ENCODE data around the gene TXN2. TPM values are rescaled to one million over a fixed set of nuclear protein-coding genes. Genes with fewer than 3 reads are reported as not detected.
"Not testable (repeated sequence)": the region's sequence is repeated elsewhere in the genome, so short reads cannot be mapped to it uniquely, and the experiment has no call there.

TXN2 gene
- total RNA-seq, 2 donors from 2014 or later, result 26.7 to 31.4 TPM

DNA sequence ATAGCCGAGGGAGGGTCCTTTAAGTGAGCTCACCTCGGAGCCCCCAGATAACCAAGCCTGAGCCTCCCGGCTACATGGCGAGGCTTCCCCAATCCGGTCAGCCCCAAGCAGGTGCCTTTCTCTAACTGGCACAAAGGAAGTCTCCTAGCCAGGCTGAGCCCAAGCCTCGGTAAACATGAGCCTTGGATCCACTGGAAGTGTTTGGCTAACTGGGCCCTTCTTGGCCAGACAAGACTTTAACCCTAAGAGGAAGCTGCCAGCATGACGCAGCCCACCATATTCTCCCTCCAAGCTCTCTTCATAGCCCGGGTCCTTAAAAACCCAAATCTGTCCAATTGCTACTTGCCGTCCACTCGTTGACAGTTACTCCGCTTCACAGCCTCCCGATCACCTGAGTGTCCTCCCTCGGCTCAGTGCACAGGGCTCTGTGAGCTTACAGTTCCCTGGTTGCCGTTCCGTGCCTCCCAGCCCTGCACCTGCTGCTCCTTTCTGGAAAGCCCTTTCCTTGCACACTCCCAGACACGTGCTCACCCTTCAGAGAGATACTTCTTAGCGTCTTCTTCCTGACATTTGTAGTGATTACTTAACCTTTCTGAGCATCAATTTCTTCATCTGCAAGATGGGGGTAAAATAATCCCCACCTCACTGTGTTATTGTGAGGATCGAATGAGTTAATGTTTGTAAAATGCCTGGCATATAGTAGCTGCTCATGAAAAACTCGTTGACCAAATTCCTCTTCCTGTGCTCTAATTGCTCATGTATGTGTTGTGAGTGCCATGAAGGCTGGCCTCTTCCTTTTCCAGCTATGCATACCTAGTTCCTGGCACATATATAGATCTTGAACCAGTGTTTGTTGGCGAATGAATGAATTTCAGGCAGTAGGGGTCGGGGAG, 25.6 kb downstream of the TXN2 start:
- H3K27ac ChIP-seq, result peak overlapping the region; percentile 95 to 96
- TF ChIP-seq, protein P1, sequence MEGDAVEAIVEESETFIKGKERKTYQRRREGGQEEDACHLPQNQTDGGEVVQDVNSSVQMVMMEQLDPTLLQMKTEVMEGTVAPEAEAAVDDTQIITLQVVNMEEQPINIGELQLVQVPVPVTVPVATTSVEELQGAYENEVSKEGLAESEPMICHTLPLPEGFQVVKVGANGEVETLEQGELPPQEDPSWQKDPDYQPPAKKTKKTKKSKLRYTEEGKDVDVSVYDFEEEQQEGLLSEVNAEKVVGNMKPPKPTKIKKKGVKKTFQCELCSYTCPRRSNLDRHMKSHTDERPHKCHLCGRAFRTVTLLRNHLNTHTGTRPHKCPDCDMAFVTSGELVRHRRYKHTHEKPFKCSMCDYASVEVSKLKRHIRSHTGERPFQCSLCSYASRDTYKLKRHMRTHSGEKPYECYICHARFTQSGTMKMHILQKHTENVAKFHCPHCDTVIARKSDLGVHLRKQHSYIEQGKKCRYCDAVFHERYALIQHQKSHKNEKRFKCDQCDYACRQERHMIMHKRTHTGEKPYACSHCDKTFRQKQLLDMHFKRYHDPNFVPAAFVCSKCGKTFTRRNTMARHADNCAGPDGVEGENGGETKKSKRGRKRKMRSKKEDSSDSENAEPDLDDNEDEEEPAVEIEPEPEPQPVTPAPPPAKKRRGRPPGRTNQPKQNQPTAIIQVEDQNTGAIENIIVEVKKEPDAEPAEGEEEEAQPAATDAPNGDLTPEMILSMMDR (IDR thresholded peaks at IDR 0.05), result no peak
- no peaks in the 10 kb centered on the region for H3K9me3 ChIP-seq
- H3K4me1 ChIP-seq (ENCODE audit: control insufficient read depth in 1 of 2, low read depth in 2 of 2), result peaks cover 32 to 70% of the 10 kb centered on the region in 2 donors
- no peaks in the 10 kb centered on the region for H3K36me3 ChIP-seq
- peak overlapping the region; percentile 84 for H3K4me3 ChIP-seq
- H3K27me3 ChIP-seq (replicated peaks; ENCODE audit: insufficient read depth), result no peaks in the 10 kb centered on the region
- ATAC-seq (ENCODE audit: insufficient number of reproducible peaks, low FRiP score, low read depth), result peak; percentile 25
- no peak for DNase-seq (ENCODE audit: low spot score)

DNA sequence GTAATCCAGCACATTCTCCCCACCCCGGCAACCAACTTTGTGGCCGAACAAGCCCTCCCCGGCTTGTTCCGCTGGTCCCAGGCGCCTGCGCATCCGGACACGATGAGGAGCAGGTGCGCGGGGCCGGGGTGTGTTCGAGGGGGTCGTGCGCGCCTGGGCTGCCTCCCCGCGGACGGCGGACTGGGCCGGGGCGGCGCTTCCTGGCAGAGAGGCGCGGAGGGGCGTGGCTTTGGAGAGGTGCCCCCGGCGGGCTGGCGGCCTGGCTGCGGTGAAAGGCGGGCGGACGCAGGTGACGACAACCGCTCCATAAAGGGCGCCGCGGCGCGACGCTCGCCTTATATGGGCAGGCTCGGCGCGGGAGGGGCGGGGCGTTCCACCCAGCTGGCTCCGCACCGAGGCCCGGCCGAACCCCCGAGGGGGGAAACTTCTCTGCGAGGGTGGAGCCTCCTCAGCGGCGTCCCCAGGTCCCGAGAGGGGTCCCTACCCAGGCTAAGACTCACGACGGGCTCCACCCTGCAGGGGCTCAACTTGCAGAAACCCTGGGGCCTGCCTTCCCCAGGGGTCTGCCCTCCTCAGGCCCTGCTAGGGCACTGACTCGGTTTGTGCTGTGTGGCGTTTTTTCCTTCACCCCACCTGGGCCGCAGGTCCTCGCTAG, 26.4 kb downstream of the TXN2 start:
- Histone ChIP-seq H3K4me3 (peak overlapping the region; percentile 84), H3K27me3 (replicated peaks; ENCODE audit: insufficient read depth) (no peaks in the 10 kb centered on the region), H3K4me1 (ENCODE audit: control insufficient read depth in 1 of 2, low read depth in 2 of 2) (peaks cover 32 to 71% of the 10 kb centered on the region in 2 donors), H3K9me3 (no peaks in the 10 kb centered on the region), H3K36me3 (no peaks in the 10 kb centered on the region), H3K27ac (peak overlapping the region; percentile 95 to 96)
- DNase-seq (ENCODE audit: low spot score), result peak; percentile 47
- TF ChIP-seq, protein P1 (IDR thresholded peaks at IDR 0.05), result no peak
- peak; percentile 52 for ATAC-seq (ENCODE audit: insufficient number of reproducible peaks, low FRiP score, low read depth)

DNA sequence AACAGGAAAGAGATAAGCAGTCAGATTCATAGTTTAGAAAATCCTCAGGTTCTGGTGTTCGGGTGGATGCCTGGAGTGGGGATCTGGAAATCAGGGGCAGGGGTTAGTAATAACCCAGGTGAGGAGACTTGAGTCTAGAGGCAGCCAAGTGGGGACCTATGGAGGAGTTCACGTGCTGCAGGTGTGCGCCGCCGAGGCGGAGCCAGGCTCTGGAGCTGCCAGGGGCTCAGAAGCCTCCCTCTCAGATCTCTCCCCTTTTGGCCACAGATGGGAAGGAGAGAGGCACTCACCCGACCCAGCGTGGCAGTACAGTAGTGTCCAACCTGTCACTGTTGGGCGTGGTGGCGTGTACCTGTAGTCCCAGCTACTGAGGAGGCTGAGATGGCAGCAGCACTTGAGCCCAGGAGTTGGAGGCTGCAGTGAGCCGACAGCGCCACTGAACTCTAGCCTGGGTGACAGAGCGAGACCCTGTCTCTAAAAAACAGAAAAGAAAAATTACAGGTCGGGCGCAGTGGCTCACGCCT, 27.5 kb downstream of the TXN2 start:
- Histone ChIP-seq H3K4me1 (ENCODE audit: control insufficient read depth in 1 of 2, low read depth in 2 of 2) (peaks cover 37 to 71% of the 10 kb centered on the region in 2 donors), H3K9me3 (no peaks in the 10 kb centered on the region), H3K27me3 (replicated peaks; ENCODE audit: insufficient read depth) (no peaks in the 10 kb centered on the region), H3K36me3 (no peaks in the 10 kb centered on the region), H3K4me3 (peak overlapping the region; percentile 84), H3K27ac (peak overlapping the region; percentile 95 to 96)
- DNase-seq (ENCODE audit: low spot score) (no peak), ATAC-seq (ENCODE audit: insufficient number of reproducible peaks, low FRiP score, low read depth) (no peak)
- TF ChIP-seq, protein P1 (IDR thresholded peaks at IDR 0.05), result no peak

DNA sequence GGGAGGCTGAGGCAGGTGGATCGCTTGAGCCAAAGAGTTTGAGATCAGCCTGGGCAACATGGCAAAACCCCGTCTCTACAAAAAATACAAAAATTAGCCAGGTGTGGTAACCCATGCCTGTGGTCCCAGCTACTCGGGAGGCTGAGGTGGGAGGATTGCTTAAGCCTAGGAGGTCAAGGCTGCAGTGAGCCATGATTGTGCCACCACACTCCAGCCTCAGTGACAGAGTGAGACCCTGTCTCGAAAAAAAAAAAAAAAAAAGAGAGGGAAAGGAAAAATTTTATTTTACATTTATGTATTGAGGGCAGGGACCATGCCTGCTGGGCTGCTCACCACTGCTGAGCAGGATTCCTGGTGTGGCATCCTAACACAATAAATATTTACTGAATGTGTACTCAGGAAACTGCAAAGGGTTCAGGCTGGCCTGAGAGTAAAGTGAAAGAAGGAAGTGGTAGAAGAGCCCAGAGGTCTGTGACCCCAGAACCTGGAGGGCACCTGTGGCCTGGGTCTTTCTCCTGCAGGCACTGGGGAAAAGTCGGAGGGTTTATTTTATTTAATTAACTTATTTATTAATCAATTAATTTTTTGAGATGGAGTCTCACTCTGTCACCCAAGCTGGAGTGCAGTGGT, 28.3 kb downstream of the TXN2 start:
- H3K9me3 ChIP-seq; H3K27me3 ChIP-seq (replicated peaks; ENCODE audit: insufficient read depth); H3K4me3 ChIP-seq; ATAC-seq (ENCODE audit: insufficient number of reproducible peaks, low FRiP score, low read depth); H3K36me3 ChIP-seq; DNase-seq (ENCODE audit: low spot score): not testable (repeated sequence)
- Histone ChIP-seq H3K4me1 (ENCODE audit: control insufficient read depth in 1 of 2, low read depth in 2 of 2) (peaks cover 35 to 65% of the 10 kb centered on the region in 2 donors), H3K27ac (peak overlapping the region; percentile 95 to 96)

DNA sequence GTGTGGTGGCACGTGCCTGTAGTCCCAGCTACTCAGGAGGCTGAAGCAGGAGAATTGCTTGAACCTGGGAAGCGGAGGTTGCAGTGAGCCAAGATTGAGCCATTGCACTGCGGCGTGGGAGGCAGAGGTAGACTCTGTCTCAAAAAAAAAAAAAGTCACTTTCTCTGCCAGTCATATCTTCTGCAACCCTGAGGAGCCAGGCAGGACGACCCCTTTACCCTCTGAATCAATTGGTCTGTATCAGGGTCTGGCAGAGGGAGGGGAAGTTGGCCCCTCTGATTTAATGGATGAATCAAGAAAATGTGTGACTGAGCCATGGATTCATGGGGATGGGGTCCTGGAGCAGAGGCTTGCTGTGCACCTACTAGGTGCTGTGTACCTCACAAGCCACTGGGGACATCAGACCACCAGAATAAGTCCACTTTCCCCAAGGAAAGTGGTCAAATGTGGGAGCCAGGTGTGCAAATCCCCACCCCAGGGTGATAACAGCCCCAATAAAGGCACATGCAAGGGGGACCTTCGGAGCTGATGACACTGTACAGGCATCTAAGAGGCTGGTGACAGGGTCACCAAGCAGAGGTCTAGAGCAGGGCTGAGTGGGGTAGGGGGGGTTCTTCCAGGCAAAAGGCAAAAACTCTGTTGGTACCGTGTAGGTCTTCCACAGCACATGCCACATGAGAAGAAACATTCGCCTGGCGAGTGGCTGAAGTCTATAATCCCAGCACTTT, 29.0 kb downstream of the TXN2 start:
- Histone ChIP-seq H3K36me3 (no peaks in the 10 kb centered on the region), H3K4me3 (peak overlapping the region; percentile 43), H3K4me1 (ENCODE audit: control insufficient read depth in 1 of 2, low read depth in 2 of 2) (peaks cover 30 to 59% of the 10 kb centered on the region in 2 donors), H3K27ac (peak overlapping the region; percentile 95 to 96), H3K9me3 (no peaks in the 10 kb centered on the region), H3K27me3 (replicated peaks; ENCODE audit: insufficient read depth) (no peaks in the 10 kb centered on the region)
- TF ChIP-seq, protein P1 (IDR thresholded peaks at IDR 0.05), result no peak
- ATAC-seq (ENCODE audit: insufficient number of reproducible peaks, low FRiP score, low read depth) (no peak), DNase-seq (ENCODE audit: low spot score) (no peak)

DNA sequence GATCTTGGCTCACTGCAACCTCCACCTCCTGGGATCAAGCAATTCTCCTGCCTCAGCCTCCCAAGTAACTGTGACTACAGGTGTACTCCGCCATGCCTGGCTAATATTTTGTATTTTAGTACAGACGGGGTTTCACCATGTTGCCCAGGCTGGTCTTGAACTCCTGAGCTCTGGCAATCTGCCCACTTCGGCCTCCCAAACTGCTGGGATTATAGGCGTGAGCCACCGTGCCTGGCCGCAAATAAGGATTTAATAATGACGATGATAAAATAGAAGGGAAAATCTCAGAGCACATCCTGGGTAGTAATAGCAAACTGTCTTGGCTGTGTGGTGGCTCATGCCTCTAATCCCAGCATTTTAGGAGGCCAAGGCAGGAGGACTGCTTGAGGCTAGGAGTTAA, 30.5 kb downstream of the TXN2 start:
- H3K4me1 ChIP-seq (ENCODE audit: control insufficient read depth in 1 of 2, low read depth in 2 of 2), result peaks cover 30 to 45% of the 10 kb centered on the region in 2 donors
- not testable (repeated sequence) for DNase-seq (ENCODE audit: low spot score)

More for the DNA sequence above, 30.5 kb downstream of the TXN2 start:
- not testable (repeated sequence) for H3K4me3 ChIP-seq; ATAC-seq (ENCODE audit: insufficient number of reproducible peaks, low FRiP score, low read depth); H3K27me3 ChIP-seq (replicated peaks; ENCODE audit: insufficient read depth); H3K9me3 ChIP-seq; H3K36me3 ChIP-seq
- peak overlapping the region; percentile 95 to 96 for H3K27ac ChIP-seq
